Stimulated activated CD4-positive, alpha-beta T cell treated with anti-CD3 and anti-CD28 coated beads, Interleukin-2, amount 100 ng/mL, for 48 hours (primary cell): Measurements from ENCODE around the gene FOXN1.

Experiments
- DNase-seq, 2 donors: peaks; one replicate each; pipeline ENCODE4 v3.0.0-alpha.2; 2020

The FOXN1 gene

DNA sequence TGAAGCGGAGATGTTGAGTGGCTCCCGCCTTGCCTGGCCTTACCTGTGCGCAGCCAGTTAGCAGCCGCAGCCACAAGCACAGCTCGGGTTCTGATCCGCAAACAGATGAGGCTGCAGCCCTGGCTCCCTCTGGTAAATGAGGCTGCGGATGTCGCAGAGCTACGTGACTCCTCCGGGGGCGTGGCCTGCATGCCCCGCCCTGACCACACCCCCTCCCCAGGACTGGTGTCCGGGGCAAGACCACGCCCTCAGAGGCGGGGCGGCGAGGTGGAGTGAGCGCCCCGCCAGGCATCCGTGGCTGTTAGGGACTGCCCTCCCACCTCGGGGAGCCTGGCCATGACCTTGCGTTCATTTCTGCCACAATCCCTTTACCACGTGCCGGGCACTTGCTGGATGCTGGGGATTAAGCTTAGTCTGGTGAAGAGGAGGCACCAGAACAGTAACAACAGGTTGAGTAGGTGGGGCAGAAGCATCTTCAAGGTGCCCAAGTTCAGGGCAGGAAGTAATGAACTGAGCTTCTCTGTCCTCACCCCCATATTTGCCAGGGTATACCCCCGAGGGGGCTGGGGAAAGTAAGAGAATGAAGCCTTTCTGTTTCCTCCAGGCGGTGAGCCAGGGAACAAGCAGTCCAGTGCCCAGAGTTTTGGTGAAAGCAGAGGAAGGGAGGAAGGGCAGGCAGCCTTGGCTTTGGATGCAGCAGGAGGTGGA is 70.8 kb downstream of the FOXN1 start, which contains the start of gene ALDOC:
Gene ALDOC, minus strand, starts transcription at position 138 of the 708 bp plus-strand sequence. CDS start 1,363 bp downstream, outside the sequence.
- DNase-seq, result peak; percentile 98 to 99

DNA sequence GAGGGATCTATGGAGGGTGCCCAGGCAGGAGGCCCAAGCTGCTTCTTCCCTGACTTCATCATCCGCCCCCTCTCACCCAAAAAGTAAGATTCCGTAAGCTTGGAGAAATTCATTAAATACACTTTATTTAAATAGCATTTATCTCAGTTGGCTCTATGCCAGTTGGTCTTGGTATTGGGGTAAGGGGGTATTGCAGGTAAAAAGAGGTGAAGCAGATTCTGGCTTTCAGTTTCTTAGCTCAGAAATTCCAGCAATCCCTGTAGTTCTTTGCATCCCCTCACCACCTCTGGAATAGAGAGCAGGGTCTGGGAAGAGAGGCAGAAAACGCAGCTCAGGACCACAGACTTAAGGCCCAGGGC is 71.3 kb downstream of the FOXN1 start:
- DNase-seq, result no peak

DNA sequence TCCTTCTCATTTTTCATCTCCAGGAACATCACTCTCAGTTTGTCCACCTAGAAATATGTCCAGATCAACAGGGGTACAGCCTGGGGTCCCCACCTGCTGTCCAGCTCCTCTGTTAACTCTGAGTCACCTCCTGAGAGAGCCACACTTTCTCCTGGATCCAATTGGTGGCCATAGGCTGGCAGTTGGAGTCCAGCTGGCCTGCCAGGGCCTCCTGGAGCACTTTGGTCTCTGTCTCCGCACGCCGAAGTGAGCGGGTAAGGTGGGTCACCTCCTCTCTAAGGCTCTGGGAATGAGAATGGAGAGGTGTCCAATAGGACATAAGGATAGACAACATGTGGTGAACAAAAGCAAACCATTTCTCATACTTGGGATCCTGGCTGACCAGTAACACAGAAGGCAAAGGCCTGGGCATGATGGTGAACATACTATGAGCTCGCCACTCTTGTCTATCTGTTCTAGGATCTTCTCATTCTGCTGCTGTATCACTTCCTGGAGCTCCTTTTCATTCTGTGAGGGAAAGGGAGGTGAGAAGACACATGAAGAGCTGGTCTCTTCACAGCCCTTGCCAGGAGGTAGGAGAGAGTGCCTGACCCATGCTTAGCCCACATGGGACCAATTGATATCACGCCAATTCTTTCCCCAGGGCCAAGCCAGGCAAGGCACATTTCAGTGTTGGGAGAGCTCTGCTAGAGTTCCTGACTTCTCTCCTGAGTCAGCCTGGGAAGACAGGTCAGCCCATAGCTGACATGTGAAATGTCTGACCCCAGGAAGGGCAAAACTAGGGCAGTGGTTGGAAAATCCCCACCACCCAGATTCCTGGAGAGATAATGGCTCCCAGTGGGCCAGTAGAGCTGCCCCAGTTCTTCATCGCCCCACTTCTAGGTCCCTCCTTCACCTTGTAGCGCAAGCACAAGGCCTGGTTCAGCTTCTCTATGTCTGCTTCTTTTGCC is 72.4 kb downstream of the FOXN1 start:
- DNase-seq, result no peak

DNA sequence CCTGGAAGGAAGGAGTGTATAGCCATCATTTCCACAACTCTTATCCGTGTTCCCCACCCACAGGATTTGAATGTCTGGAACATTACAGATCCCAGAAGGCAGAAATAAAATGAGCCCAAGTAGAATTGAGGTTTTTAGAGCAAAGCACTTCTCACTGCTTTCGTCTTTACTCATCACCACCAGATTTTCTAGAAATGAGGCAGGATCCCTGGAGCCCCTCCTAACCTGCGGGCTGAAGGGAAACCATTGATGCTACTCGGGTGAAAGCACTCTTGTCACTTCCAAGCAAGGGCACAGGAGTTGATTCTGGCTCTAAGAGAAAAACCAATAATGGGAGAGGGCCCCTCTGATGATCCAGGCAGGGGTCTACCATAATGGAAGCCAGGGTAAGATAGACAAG is 73.4 kb downstream of the FOXN1 start:
- no peak for DNase-seq

DNA sequence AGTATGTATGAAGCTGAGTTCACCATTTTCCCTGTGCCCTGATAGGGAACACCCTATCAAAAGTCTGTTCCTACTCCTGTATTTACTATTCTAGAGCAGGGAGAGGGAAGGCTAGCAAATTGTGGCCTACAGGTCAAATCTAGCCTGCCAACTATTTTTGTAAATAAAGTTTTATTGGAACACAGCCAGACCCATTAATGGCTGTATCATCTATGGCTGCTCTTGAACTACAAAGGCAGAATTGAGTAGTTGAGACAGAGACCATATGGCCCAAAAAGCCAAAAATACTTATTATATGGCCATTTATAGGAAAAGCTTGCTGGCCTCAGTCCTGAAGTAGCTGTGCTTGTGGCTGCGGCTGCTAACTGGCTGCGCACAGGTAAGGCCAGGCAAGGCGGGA is 74.8 kb downstream of the FOXN1 start:
- DNase-seq, result no peak

- DNase-seq, result no peak
Measured at GRCh38 chr17:28582513-28582912, 76.4 kb downstream of the FOXN1 start.

DNA sequence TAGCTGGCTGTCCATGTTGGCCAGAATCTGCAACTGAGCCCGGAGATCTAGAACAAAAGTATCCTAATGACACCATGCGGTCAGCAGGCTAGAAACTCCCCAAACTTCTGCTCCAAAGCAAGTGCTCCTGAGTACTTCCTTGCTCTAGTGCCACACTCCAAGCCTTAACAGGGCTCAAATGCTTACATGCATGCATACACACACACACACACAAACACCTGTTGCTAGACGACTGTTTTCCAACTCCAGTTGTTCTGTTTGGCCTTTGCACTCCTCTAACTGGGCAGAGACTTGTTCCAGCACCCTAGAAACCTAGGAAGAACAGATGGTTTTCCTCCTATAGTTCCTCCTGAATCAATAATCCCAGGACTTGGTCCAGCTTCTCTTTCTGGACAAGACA is 78.3 kb downstream of the FOXN1 start:
- DNase-seq, result no peak

DNA sequence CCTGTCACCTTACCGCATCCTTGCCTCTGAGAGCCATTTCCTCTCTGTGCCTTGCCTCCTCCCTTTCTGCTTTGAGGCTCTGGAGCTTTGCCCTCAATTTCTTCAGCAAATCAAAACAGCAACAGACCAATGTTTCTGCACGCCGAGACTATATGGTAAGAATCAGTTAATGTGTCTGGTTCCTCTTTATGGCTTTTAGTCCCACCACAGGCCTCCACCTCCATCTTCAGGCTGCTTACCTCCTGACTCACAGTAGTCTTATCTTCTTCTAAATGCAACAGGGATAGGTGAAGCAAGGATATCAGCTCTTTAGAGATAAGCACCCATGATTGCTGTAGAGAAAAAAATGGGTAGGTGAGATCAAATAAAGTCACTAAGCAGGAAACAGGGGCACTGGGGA is 79.7 kb downstream of the FOXN1 start:
- DNase-seq, result no peak
